Activated naive CD8-positive, alpha-beta T cell (primary cell): ENCODE results near the gene MSMB.
"Not testable (repeated sequence)": the region's sequence is repeated elsewhere in the genome, so short reads cannot be mapped to it uniquely, and the experiment has no call there.

Source experiments
- H3K27ac Mint-ChIP-seq: one replicate; pipeline ENCODE4 v1.8.0; 2021; ENCODE audit warnings: mixed read lengths
- H3K27me3 Mint-ChIP-seq: one replicate; pipeline ENCODE4 v1.8.0; 2021; ENCODE audit warnings: mixed read lengths
- H3K36me3 Mint-ChIP-seq: one replicate; pipeline ENCODE4 v1.8.0; 2021; ENCODE audit warnings: mixed read lengths
- H3K4me1 Mint-ChIP-seq: one replicate; pipeline ENCODE4 v1.8.0; 2021; ENCODE audit warnings: low read depth, mixed read lengths
- H3K4me3 Mint-ChIP-seq: one replicate; pipeline ENCODE4 v1.8.0; 2021; ENCODE audit warnings: mild to moderate bottlenecking, mixed read lengths
- H3K9me3 Mint-ChIP-seq: one replicate; pipeline ENCODE4 v1.8.0; 2021; ENCODE audit warnings: low read depth, mixed read lengths

The MSMB gene

DNA sequence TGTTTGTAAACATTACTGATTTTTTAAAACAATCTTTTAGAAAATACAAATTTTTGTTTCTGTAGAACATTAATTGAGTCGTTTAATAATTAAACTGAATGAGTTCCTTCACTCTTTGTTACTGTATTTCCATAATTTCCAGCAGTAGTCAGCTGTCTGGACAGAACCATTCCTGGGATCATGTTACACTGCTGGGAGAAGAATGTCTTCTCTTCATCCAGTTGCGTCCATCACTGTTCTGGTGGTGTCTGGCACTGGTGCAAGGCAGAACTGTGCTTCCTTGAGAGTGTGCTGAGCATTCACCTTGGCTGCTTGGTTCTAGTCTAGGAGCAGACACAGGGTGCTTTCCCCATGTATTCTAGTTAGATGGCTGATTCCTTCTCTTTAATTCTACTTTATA lies 61.6 kb downstream of the MSMB start:
- not testable (repeated sequence) for H3K4me1 Mint-ChIP-seq, H3K9me3 Mint-ChIP-seq, H3K36me3 Mint-ChIP-seq, H3K4me3 Mint-ChIP-seq, H3K27me3 Mint-ChIP-seq, H3K27ac Mint-ChIP-seq

DNA sequence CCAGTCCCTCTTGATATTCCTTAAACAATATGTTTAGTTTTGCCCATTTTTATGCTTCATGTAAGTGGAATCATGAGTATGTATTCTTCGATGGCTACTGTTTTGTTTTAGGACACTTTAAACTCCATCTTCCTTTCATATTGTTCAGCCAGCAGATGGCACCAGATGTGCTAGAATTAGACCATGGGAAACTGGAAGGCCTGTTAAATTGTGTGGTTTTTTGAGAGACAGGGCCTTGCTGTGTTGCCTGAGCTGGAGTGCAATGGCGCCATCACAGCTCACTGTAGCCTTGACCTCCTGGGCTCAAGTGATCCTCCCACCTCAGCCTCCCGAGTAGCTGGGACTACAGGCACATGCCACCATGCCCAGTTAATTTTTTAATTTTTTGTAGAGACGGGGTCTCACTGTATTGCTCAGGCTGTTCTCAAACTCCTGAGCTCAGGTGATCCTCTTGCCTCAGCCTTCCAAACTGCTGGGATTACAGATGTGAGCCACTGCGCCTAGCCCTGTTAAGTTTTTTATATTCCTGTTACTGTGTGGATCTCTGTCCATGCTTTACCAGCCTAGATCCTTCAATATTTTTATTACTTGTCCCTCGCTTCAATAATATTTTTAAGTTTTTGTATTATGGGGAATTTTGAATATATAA lies 62.4 kb downstream of the MSMB start:
- not testable (repeated sequence) for H3K4me1 Mint-ChIP-seq, H3K9me3 Mint-ChIP-seq, H3K36me3 Mint-ChIP-seq, H3K27me3 Mint-ChIP-seq, H3K27ac Mint-ChIP-seq, H3K4me3 Mint-ChIP-seq
